GDM1 (cell line): Measurements from ENCODE around the gene ROM1.
"Not testable (repeated sequence)": the region's sequence is repeated elsewhere in the genome, so short reads cannot be mapped to it uniquely, and the experiment has no call there.

Experiments used
- DNase-seq: peaks from one replicate; lab custom pipeline; 2025; lab: John Stamatoyannopoulos, UW

The ROM1 gene

GRCh38 chr11:62649486-62649885, 36.4 kb downstream of the ROM1 start:
- no peak for DNase-seq

GRCh38 chr11:62650283-62650682, 37.2 kb downstream of the ROM1 start:
- not testable (repeated sequence) for DNase-seq

DNA sequence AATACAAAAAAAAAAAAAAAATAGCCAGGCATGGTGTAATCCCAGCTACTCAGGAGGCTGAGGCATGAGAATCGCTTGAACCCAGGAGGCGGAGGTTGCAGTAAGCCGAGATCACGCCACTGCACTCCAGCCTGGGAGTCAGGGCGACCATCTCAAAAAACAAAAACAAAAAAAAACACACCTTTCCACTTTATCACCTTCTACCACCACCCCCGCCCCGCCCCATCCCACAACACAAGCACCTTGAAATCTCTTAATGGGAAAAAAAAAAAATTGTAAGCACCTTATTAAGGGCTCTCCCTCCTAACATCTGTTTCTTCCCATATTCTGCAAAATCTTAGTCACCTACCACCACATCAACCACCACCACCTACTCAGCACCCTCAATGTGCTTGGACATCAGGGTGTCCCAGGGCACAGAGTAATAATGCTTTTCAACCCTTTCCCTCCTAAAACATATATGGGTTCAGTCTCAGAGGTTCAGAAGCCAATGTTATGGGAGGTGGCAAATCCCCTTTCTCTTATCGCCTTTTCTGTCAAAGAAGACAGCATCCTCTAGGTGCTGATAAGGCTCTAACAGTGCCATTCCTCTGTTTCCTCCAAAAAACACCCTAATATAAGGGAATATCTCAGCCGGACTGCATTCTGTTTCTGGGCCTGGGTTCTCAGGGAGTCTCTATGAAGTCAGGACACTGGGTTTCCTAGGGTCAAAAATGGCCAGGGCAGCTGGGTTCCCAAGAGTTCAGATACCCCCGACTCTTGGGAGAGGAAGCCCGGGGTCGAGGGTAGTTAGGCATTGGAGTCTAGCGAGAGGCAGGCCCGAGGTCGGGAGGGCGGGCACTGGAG, 39.3 kb downstream of the ROM1 start:
- DNase-seq, result no peak

DNA sequence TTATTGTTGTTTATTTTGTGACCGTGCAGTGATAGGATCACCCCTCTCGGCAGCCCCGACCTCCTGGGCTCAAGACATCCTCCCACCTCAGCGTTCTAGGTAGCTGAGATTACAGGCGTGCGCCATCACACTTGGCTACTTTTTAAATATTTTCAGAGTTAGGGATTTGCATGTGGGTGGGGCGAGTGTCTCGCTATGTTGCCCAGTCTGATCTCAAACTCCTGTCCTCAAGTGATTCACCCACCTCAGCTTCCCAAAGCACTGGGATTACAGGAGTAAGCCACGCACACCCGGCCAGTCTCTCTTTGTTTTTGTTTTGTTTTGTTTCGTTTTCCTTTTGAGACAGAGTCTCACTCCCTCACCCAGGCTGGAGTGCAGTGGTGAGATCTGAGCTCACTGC, 41.2 kb downstream of the ROM1 start:
- DNase-seq, result no peak

DNA sequence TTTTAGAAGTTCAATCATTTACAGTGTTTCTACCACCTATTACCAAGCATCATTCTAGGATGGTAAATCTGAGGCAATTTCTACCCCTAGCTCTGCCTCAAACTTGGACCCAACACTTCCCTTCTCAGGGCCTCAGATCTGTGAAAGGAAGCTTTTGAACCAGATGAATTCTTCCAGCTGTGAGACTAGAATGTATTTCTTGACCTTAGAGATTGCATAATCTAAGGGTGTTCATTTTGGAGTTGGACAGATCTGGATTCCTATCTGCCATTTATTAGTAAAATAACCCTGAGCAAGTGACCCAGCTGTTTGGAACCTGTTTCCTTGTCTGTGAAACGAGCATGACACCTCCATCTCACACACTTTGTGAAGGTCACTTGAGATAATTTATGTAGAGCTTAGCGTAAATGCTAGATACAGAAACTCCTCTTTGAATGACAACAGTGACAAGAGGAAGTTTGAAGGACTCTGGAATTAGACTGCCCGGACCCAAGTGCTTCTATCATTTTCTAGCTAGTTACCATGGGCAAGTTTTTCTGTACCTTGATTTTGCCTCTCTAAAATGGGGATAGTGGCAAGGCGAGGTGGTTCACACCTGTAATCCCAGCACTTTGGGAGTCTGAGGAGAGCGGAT, 43.9 kb downstream of the ROM1 start:
- no peak for DNase-seq

- no peak for DNase-seq
Observed at GRCh38 chr11:62664405-62665074, 51.5 kb downstream of the ROM1 start.
